SK-N-SH (cell line): ENCODE data around the gene MED27. TPM values are rescaled to one million over a fixed set of nuclear protein-coding genes. Genes with fewer than 3 reads are reported as not detected.

Experiments used
- CTCF ChIA-PET: fragments of 300-600, 350-600 bp; formaldehyde crosslinking; extraction: SDS; loops from one replicate; lab custom pipeline; 2021; lab: Yijun Ruan, JAX
- POLR2A ChIA-PET: fragments of 350-600 bp; sonication (Branson Sonifier 250); formaldehyde crosslinking; extraction: SDS; loops from one replicate; lab custom pipeline; 2020; ENCODE audit warnings: antibody characterized with exemption, inconsistent platforms; lab: Yijun Ruan, JAX
- DNase-seq: peaks from one replicate; pipeline ENCODE4 v3.0.0; 2012
- H2AFZ ChIP-seq: fragments of 200-600 bp; sonication (generic); 2 replicates; pipeline ENCODE4 v1.8.1; 2016; ENCODE audit warnings: antibody characterized with exemption, mild to moderate bottlenecking, low read depth
- H3F3A ChIP-seq: fragments of 200-600 bp; sonication (generic); replicated peaks from 2 replicates; pipeline ENCODE3; 2016; ENCODE audit warnings: antibody characterized with exemption, mild to moderate bottlenecking; ENCODE audit not compliant: insufficient read depth
- H3K27ac ChIP-seq, 2 experiments: fragments of 200-500 bp in 1 of 2; fragments of 200-600 bp in 1 of 2; sonication (Bioruptor generic) in 1 of 2; sonication (generic), shearing (Covaris generic) in 1 of 2; 2 replicates each; pipeline versions ENCODE4 v1.5.1 to v1.6.1; 2014 to 2016; ENCODE audit warnings: low read depth in 2 of 2, inconsistent platforms in 1 of 2, low read length in 1 of 2, mild to moderate bottlenecking in 1 of 2, mixed read lengths in 1 of 2
- H3K27me3 ChIP-seq: fragments of 200-600 bp; sonication (generic), shearing (Covaris generic); 2 replicates; pipeline ENCODE4 v1.6.1; 2016; ENCODE audit warnings: mixed run types; ENCODE audit not compliant: insufficient read depth
- H3K36me3 ChIP-seq, 2 experiments: fragments of 200-500 bp in 1 of 2; fragments of 200-600 bp in 1 of 2; sonication (Bioruptor generic) in 1 of 2; sonication (generic) in 1 of 2; replicated peaks in 1 of 2; 2 replicates each; pipeline versions ENCODE3 to v1.5.1; 2014 to 2016; ENCODE audit warnings: low read length in 1 of 2, mild to moderate bottlenecking in 1 of 2; ENCODE audit not compliant: insufficient read depth in 2 of 2, control insufficient read depth in 1 of 2
- H3K4me1 ChIP-seq, 2 experiments: fragments of 200-500 bp in 1 of 2; fragments of 200-600 bp in 1 of 2; sonication (Bioruptor generic) in 1 of 2; sonication (generic), shearing (Covaris generic) in 1 of 2; 2 replicates each; pipeline versions ENCODE4 v1.5.1 to v1.6.1; 2014 to 2016; ENCODE audit warnings: low read depth in 1 of 2, low read length in 1 of 2, mixed run types in 1 of 2; ENCODE audit not compliant: insufficient read depth in 2 of 2, control insufficient read depth in 1 of 2
- H3K4me2 ChIP-seq: fragments of 200-600 bp; sonication (generic), shearing (Covaris generic); 2 replicates; pipeline ENCODE4 v1.6.1; 2017; ENCODE audit warnings: mixed run types
- H3K4me3 ChIP-seq, 2 experiments: fragments of 200-500 bp in 1 of 2; fragments of 200-600 bp in 1 of 2; sonication (Bioruptor generic) in 1 of 2; sonication (generic), shearing (Covaris generic) in 1 of 2; 2 replicates each; pipeline versions ENCODE4 v1.5.1 to v1.8.1; 2014 to 2016; ENCODE audit warnings: low read depth in 2 of 2, inconsistent platforms in 1 of 2, low read length in 1 of 2, mild to moderate bottlenecking in 1 of 2, mixed read lengths in 1 of 2, moderate library complexity in 1 of 2
- H3K79me2 ChIP-seq: fragments of 200-600 bp; sonication (generic); 2 replicates; pipeline ENCODE4 v1.8.1; 2017; ENCODE audit warnings: mild to moderate bottlenecking; ENCODE audit not compliant: insufficient read depth
- H3K9ac ChIP-seq: fragments of 200-600 bp; sonication (generic); 2 replicates; pipeline ENCODE4 v1.6.1; 2017; ENCODE audit warnings: mixed run types
- H3K9me2 ChIP-seq: fragments of 200-600 bp; sonication (generic); 2 replicates; pipeline ENCODE4 v1.6.1; 2017; ENCODE audit warnings: mixed run types
- H3K9me3 ChIP-seq: fragments of 200-600 bp; sonication (generic); 2 replicates; pipeline ENCODE4 v1.6.1; 2017; ENCODE audit warnings: mixed run types, mild to moderate bottlenecking, moderate library complexity
- H4K20me1 ChIP-seq: fragments of 200-600 bp; sonication (generic); 2 replicates; pipeline ENCODE4 v1.6.1; 2017; ENCODE audit warnings: mild to moderate bottlenecking, mixed run types; ENCODE audit not compliant: insufficient read depth
- CHD2 ChIP-seq: fragments of 150-350 bp; IDR thresholded peaks from 2 replicates; pipeline ENCODE4 v1.6.1; 2018; ENCODE audit warnings: low read length; ENCODE audit not compliant: partially characterized antibody
- CTCF ChIP-seq: fragments of 200-600 bp; sonication (generic); IDR thresholded peaks from 2 replicates; pipeline ENCODE4 v1.6.1; 2017; ENCODE audit warnings: antibody characterized with exemption, mild to moderate bottlenecking, moderate library complexity
- ELF1 ChIP-seq: IDR thresholded peaks from 2 replicates; pipeline ENCODE4 v1.4.0; 2012
- EP300 ChIP-seq, 2 experiments: IDR thresholded peaks; 2 replicates each; pipeline versions ENCODE4 v1.4.0 to v1.6.1; 2012; ENCODE audit warnings: borderline replicate concordance in 1 of 2, low read depth in 1 of 2, low read length in 1 of 2
- EZH2phosphoT487 ChIP-seq: fragments of 200-600 bp; sonication (generic); IDR thresholded peaks from 2 replicates; pipeline ENCODE4 v1.6.1; 2017; ENCODE audit warnings: low read depth, mixed run types, mild to moderate bottlenecking, antibody characterized with exemption, moderate library complexity, borderline replicate concordance
- FOXJ3 ChIP-seq: sonication (generic); formaldehyde crosslinking; IDR thresholded peaks from 2 replicates; pipeline ENCODE4 v1.5.1; 2020; ENCODE audit warnings: mild to moderate bottlenecking, missing genetic modification reagents
- FOXM1 ChIP-seq: IDR thresholded peaks from 2 replicates; pipeline ENCODE4 v1.4.0; 2012; ENCODE audit warnings: low read depth, mild to moderate bottlenecking
- GATA2 ChIP-seq: sonication (generic); formaldehyde crosslinking; IDR thresholded peaks from 2 replicates; pipeline ENCODE4 v1.5.0; 2020; ENCODE audit warnings: mild to moderate bottlenecking, missing genetic modification reagents
- IRF3 ChIP-seq: fragments of 150-350 bp; IDR thresholded peaks from 2 replicates; pipeline ENCODE4 v1.6.1; 2016; ENCODE audit warnings: mild to moderate bottlenecking, low read depth, low read length
- JUND ChIP-seq: IDR thresholded peaks from 2 replicates; pipeline ENCODE4 v1.4.0; 2012
- MXI1 ChIP-seq: IDR thresholded peaks from 2 replicates; pipeline ENCODE4 v1.6.1; 2012; ENCODE audit warnings: mild to moderate bottlenecking, low read depth, low read length, improper control_type of control experiment
- POLR2AphosphoS5 ChIP-seq: IDR thresholded peaks from 2 replicates; pipeline ENCODE4 v1.6.1; 2012; ENCODE audit warnings: low read depth, low read length
- RAD21 ChIP-seq: IDR thresholded peaks from 2 replicates; pipeline ENCODE4 v1.6.1; 2012; ENCODE audit warnings: mild to moderate bottlenecking, low read length
- RFX5 ChIP-seq: IDR thresholded peaks from 2 replicates; pipeline ENCODE4 v1.6.1; 2012; ENCODE audit warnings: mild to moderate bottlenecking, improper control_type of control experiment, low read length
- RXRA ChIP-seq: IDR thresholded peaks from 2 replicates; pipeline ENCODE4 v1.4.0; 2012; ENCODE audit warnings: low read depth, mild to moderate bottlenecking, borderline replicate concordance
- TCF12 ChIP-seq: IDR thresholded peaks from 2 replicates; pipeline ENCODE4 v1.4.0; 2012
- TEAD4 ChIP-seq: IDR thresholded peaks from 2 replicates; pipeline ENCODE4 v1.4.0; 2012; ENCODE audit warnings: mild to moderate bottlenecking, borderline replicate concordance; ENCODE audit not compliant: insufficient read depth
- YY1 ChIP-seq: IDR thresholded peaks from 2 replicates; pipeline ENCODE4 v1.4.0; 2012; ENCODE audit warnings: low read depth, mild to moderate bottlenecking
- ZBTB33 ChIP-seq: IDR thresholded peaks from 2 replicates; pipeline ENCODE4 v1.4.0; 2012; ENCODE audit warnings: low read depth, borderline replicate concordance
- WGBS: methylation state at CpG from one replicate; pipeline ENCODE4 v1.1.6; 2017; ENCODE audit warnings: low lambda C conversion rate; 5-methylcytosine and 5-hydroxymethylcytosine counted together
- polyA plus RNA-seq, 3 experiments: library from polyadenylated mRNA; depleted of rRNA; stranded (reverse); fragments of >200 nt; gene quantifications; 2 replicates each; pipeline ENCODE4 v1.2.3, GENCODE V29; 2012
- TF ChIP-seq, protein P1 (sequence below): IDR thresholded peaks from 2 replicates; pipeline ENCODE4 v1.4.0; 2012; ENCODE audit warnings: low read depth, borderline replicate concordance

MED27 gene
- polyA plus RNA-seq, 1 of the 3 experiments (the other 2 are of a cell fraction): 35.0 TPM

DNA sequence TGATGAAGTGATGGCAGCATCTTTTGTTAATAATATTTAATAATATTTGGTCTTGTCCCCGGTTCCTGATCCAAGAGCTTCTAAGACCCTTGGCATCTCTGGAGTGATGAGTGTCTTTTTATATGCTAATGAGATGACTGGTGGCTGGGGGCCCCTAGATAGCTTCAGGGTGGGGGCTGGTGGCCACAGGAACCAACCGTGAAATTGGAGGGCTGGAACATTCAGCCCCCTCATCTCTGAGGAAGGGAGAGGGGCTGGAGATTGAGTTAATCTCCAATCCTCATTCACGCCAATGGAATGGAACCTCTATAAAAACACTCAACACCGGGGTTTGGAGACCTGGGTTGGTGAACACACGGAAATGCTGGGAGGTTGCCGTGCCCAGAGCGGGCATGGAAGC, 261.6 kb downstream of the MED27 start:
- TF ChIP-seq FOXM1 (no peak), FOXJ3 (CRISPR knock-in tag) (no peak), GATA2 (CRISPR knock-in tag) (no peak), ZBTB33 (no peak), YY1 (no peak), POLR2AphosphoS5 (no peak), RFX5 (no peak), JUND (no peak), TCF12 (no peak), IRF3 (no peak), EZH2phosphoT487 (no peak), ELF1 (no peak)
- TF ChIP-seq, protein P1, sequence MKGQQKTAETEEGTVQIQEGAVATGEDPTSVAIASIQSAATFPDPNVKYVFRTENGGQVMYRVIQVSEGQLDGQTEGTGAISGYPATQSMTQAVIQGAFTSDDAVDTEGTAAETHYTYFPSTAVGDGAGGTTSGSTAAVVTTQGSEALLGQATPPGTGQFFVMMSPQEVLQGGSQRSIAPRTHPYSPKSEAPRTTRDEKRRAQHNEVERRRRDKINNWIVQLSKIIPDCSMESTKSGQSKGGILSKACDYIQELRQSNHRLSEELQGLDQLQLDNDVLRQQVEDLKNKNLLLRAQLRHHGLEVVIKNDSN: no peak
- Histone ChIP-seq H3K9me3 (no peaks in the 10 kb centered on the region), H3K4me2 (no peak overlapping the region), H3K27me3 (peaks cover 9% of the 10 kb centered on the region; the same call in 1 of the 2 replicates), H3K9ac (no peak overlapping the region), H3K27ac (no peak overlapping the region), H3K36me3 (no peaks in the 10 kb centered on the region), H4K20me1 (no peaks in the 10 kb centered on the region), H3K9me2 (no peaks in the 10 kb centered on the region), H3K4me1 (no peaks in the 10 kb centered on the region; a peak in 1 of 4 replicates), H3K4me3 (no peak overlapping the region), H3F3A (no peaks in the 10 kb centered on the region), H2AFZ (no peak overlapping the region), H3K79me2 (no peaks in the 10 kb centered on the region)
- ChIA-PET CTCF (no interaction called here), POLR2A (no interaction called here)
- DNase-seq: no peak
- WGBS: 71% methylated on average over 7 of the region's 7 CpGs

- Histone ChIP-seq H3K4me2 (no peak overlapping the region), H2AFZ (no peak overlapping the region), H3K27ac (no peak overlapping the region), H3K4me3 (no peak overlapping the region), H3K4me1 (no peaks in the 10 kb centered on the region; a peak in 1 of 4 replicates), H3K27me3 (peaks cover 9% of the 10 kb centered on the region; the same call in 1 of the 2 replicates), H3K9me2 (no peaks in the 10 kb centered on the region), H3K36me3 (no peaks in the 10 kb centered on the region), H3K9me3 (no peaks in the 10 kb centered on the region), H4K20me1 (no peaks in the 10 kb centered on the region), H3F3A (no peaks in the 10 kb centered on the region), H3K9ac (no peak overlapping the region), H3K79me2 (no peaks in the 10 kb centered on the region)
- TF ChIP-seq MXI1 (no peak), RAD21 (no peak), FOXJ3 (CRISPR knock-in tag) (no peak), YY1 (no peak), CHD2 (no peak), EP300 (IDR thresholded peaks at IDR 0.05; ENCODE audit: borderline replicate concordance in 1 of 2, low read depth in 1 of 2, low read length in 1 of 2) (no peak), GATA2 (CRISPR knock-in tag) (no peak), JUND (no peak), RXRA (no peak), TEAD4 (no peak), CTCF (no peak)
- WGBS: 52% methylated on average over 8 of the region's 9 CpGs
- ChIA-PET CTCF (interaction anchor here (2.4 kb wide), 1 partner anchor 10 kb away, joined by 6 read pairs; no protein-coding TSS in a partner anchor), POLR2A (no interaction called here)
- no peak for DNase-seq
Measured at GRCh38 chr9:131817627-131818026, 262.0 kb downstream of the MED27 start.
